PC-9 (cell line): ENCODE data around the gene ZNF143.

ENCODE experiments used
- EZH2 ChIP-seq: fragments of 200-600 bp; sonication (generic); IDR thresholded peaks from 2 replicates; pipeline ENCODE4 v1.8.0; 2017; ENCODE audit warnings: antibody characterized with exemption, low read depth
- TF ChIP-seq, protein P1 (sequence below): fragments of 200-600 bp; sonication (generic); conservative IDR thresholded peaks from 2 replicates; pipeline ENCODE4 v1.6.1; 2017; ENCODE audit warnings: mixed run types, antibody characterized with exemption, mild to moderate bottlenecking, moderate library complexity

DNA sequence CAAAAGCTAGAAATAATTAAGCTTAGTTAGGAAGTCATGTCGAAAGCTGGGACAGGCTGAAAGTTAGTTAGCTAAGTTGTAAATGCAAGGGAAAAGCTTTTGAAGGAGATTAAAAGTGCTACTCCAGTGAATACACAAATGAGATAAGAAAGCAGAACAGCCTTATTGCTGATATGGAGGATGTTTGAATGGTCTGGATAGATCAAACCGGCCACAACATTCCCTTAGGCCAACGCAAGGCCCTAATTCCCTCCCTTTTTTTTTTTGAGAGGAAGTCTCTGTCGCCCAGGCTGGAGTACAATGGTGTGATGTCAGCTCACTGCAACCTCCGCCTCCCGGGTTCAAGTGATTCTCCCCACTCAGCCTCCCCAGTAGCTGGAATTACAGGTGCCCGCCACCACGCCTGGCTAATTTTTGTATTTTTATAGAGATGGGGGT is 89.4 kb downstream of the ZNF143 start:
- TF ChIP-seq, protein P1, sequence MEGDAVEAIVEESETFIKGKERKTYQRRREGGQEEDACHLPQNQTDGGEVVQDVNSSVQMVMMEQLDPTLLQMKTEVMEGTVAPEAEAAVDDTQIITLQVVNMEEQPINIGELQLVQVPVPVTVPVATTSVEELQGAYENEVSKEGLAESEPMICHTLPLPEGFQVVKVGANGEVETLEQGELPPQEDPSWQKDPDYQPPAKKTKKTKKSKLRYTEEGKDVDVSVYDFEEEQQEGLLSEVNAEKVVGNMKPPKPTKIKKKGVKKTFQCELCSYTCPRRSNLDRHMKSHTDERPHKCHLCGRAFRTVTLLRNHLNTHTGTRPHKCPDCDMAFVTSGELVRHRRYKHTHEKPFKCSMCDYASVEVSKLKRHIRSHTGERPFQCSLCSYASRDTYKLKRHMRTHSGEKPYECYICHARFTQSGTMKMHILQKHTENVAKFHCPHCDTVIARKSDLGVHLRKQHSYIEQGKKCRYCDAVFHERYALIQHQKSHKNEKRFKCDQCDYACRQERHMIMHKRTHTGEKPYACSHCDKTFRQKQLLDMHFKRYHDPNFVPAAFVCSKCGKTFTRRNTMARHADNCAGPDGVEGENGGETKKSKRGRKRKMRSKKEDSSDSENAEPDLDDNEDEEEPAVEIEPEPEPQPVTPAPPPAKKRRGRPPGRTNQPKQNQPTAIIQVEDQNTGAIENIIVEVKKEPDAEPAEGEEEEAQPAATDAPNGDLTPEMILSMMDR = no peak
- TF ChIP-seq EZH2 = no peak
